Duodenal mucosa (tissue), 2 donors: Measurements from ENCODE around the gene CDH19.
"Not testable (repeated sequence)": the region's sequence is repeated elsewhere in the genome, so short reads cannot be mapped to it uniquely, and the experiment has no call there.

ENCODE experiments used
- H3K27ac ChIP-seq: one replicate; pipeline ENCODE4 v1.7.0; 2013; ENCODE audit warnings: low read depth, low read length
- H3K27me3 ChIP-seq, 2 donors: one replicate each; pipeline ENCODE4 v1.7.0; 2013; ENCODE audit warnings: low read length in 2 of 2, control low read depth in 1 of 2; ENCODE audit not compliant: insufficient read depth in 2 of 2, control insufficient read depth in 1 of 2
- H3K36me3 ChIP-seq, 2 donors: one replicate each; pipeline ENCODE4 v1.7.0; 2013; ENCODE audit warnings: low read length in 2 of 2, control low read depth in 1 of 2; ENCODE audit not compliant: insufficient read depth in 2 of 2, control insufficient read depth in 1 of 2
- H3K4me1 ChIP-seq, 2 donors: one replicate each; pipeline ENCODE4 v1.7.0; 2013; ENCODE audit warnings: low read length in 2 of 2, control low read depth in 1 of 2; ENCODE audit not compliant: insufficient read depth in 2 of 2, control insufficient read depth in 1 of 2
- H3K4me3 ChIP-seq, 2 donors: one replicate each; pipeline ENCODE4 v1.7.0; 2013; ENCODE audit warnings: low read length in 2 of 2, low read depth in 1 of 2
- H3K9ac ChIP-seq, 2 donors: one replicate each; pipeline ENCODE4 v1.7.0; 2013; ENCODE audit warnings: low read length in 2 of 2, low read depth in 1 of 2
- H3K9me3 ChIP-seq, 2 donors: one replicate each; pipeline ENCODE4 v1.7.0; 2013; ENCODE audit warnings: low read length in 2 of 2, control low read depth in 1 of 2; ENCODE audit not compliant: control insufficient read depth in 1 of 2

The CDH19 gene

DNA sequence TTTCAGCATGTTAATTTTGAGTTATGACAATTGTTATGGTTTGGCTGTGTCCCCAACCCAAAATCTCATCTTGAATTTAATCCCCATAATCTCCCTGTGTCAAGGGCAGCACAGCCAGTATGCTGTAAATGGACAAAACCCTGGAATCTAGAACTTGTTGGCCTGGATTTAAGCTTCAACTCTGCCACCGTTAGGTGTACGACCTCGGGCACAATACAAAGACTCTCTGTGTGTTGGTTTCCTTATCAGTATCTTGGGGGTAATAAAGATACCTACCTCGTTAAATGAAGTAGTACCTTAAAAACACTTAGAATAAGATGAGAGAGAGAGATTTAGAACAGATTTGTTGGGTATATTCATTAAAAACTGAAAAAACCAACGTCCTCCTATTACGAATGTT lies 106.5 kb downstream of the CDH19 start:
- H3K4me3 ChIP-seq, result no peak overlapping the region
- no peak overlapping the region for H3K27ac ChIP-seq
- H3K4me1 ChIP-seq, result no peaks in the 10 kb centered on the region
- no peak overlapping the region for H3K9ac ChIP-seq
- no peaks in the 10 kb centered on the region for H3K36me3 ChIP-seq
- H3K27me3 ChIP-seq, result no peaks in the 10 kb centered on the region
- H3K9me3 ChIP-seq, result no peaks in the 10 kb centered on the region

DNA sequence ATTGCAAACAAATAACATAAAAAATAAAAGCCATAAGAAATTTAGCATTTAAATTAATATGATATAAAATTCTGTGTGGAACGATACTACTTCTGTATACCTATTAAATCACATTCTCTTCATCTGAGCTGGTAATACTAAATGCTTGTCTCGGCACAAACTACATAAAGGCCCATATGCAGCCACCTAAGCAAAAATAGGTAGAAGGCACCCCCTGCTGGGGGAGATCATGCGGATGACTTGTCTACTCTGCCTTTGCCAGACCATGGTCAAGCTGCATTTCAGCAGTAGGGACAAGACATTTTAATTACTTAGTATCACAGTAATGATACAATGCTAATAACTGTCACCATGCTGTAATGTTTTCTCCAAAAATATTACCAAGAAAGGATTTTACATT lies 108.0 kb downstream of the CDH19 start:
- Histone ChIP-seq H3K27me3 (no peaks in the 10 kb centered on the region), H3K36me3 (no peaks in the 10 kb centered on the region), H3K9ac (no peak overlapping the region), H3K9me3 (no peaks in the 10 kb centered on the region), H3K4me3 (no peak overlapping the region), H3K4me1 (no peaks in the 10 kb centered on the region), H3K27ac (no peak overlapping the region)

GRCh38 chr18:66473882-66474281 lies 130.0 kb downstream of the CDH19 start:
- H3K4me1 ChIP-seq, result no peaks in the 10 kb centered on the region

GRCh38 chr18:66466184-66466583 lies 137.7 kb downstream of the CDH19 start:
- not testable (repeated sequence) for H3K27ac ChIP-seq, H3K27me3 ChIP-seq, H3K36me3 ChIP-seq, H3K4me1 ChIP-seq, H3K4me3 ChIP-seq, H3K9me3 ChIP-seq, H3K9ac ChIP-seq

More at GRCh38 chr18:66473882-66474281, 130.0 kb downstream of the CDH19 start:
- no peak overlapping the region for H3K9ac ChIP-seq
- H3K9me3 ChIP-seq, result no peaks in the 10 kb centered on the region
- no peak overlapping the region for H3K4me3 ChIP-seq
- H3K27ac ChIP-seq, result no peak overlapping the region
- no peaks in the 10 kb centered on the region for H3K36me3 ChIP-seq
- H3K27me3 ChIP-seq, result no peaks in the 10 kb centered on the region

DNA sequence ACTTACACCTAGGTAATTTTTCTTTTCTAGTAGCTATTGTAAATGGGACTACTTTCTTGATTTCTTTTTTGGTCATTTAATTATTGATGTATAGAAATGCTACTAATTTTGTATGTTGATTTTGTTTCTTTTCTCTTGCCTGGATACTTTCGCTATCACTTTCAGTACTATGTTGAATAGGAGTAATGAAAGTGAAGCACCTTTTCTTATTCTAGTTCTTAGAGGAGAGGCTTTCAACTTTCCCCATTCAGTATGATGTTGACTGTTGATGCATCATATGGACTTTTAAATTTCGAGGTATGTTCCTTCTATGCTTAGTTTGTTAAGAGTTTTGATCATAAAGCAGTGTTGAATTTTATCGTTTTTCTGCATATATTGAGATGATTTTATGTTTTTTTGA lies 142.5 kb downstream of the CDH19 start:
- Histone ChIP-seq H3K36me3 (no peaks in the 10 kb centered on the region), H3K27me3 (no peaks in the 10 kb centered on the region)

GRCh38 chr18:66457245-66457644 lies 146.6 kb downstream of the CDH19 start:
- Histone ChIP-seq H3K4me1 (no peaks in the 10 kb centered on the region), H3K9ac (no peak overlapping the region), H3K4me3 (no peak overlapping the region), H3K27me3 (no peaks in the 10 kb centered on the region), H3K36me3 (no peaks in the 10 kb centered on the region), H3K27ac (no peak overlapping the region), H3K9me3 (no peaks in the 10 kb centered on the region)

More for the DNA sequence above, 142.5 kb downstream of the CDH19 start:
- no peaks in the 10 kb centered on the region for H3K9me3 ChIP-seq
- no peak overlapping the region for H3K4me3 ChIP-seq
- H3K27ac ChIP-seq, result no peak overlapping the region
- no peak overlapping the region for H3K9ac ChIP-seq
- H3K4me1 ChIP-seq, result no peaks in the 10 kb centered on the region
